Activated CD4-positive, alpha-beta T cell treated with anti-CD3 and anti-CD28 coated beads, Interleukin-2, amount 10 ng/mL, durations not matched to agents 24 days and 14 days (primary cell): ENCODE measurements around the gene PCDHGA6. TPM values are rescaled to one million over a fixed set of nuclear protein-coding genes. Genes with fewer than 3 reads are reported as not detected.

Experiments
- total RNA-seq: library from RNA; stranded (reverse); gene quantifications from 2 replicates; pipeline ENCODE4 v1.2.3, GENCODE V29; 2022

PCDHGA6 gene
- total RNA-seq, 1 donor from 2014 or later: 0.54 TPM

Other genes with a start within 250 kb of the PCDHGA6 start
- not detected in 2 replicates for gene PCDHB5, start 238.7 kb upstream of the PCDHGA6 start, total RNA-seq
- gene PCDHB6, start 223.8 kb upstream of the PCDHGA6 start, total RNA-seq: not detected in 2 replicates
- not detected in 2 replicates for gene PCDHB7, start 201.2 kb upstream of the PCDHGA6 start, total RNA-seq
- not detected in 2 replicates for gene PCDHB8, start 196.1 kb upstream of the PCDHGA6 start, total RNA-seq
- gene PCDHB16, start 191.5 kb upstream of the PCDHGA6 start, total RNA-seq: not detected in 2 replicates
- not detected in 2 replicates for gene PCDHB9, start 186.7 kb upstream of the PCDHGA6 start, total RNA-seq
- not detected in 2 replicates for gene PCDHB10, start 181.5 kb upstream of the PCDHGA6 start, total RNA-seq
- gene PCDHB11, start 174.3 kb upstream of the PCDHGA6 start, total RNA-seq: not detected in 2 replicates
- not detected in 2 replicates for gene PCDHB12, start 165.2 kb upstream of the PCDHGA6 start, total RNA-seq
- gene PCDHB13, start 160.0 kb upstream of the PCDHGA6 start, total RNA-seq: 0.05 TPM in 1 of 2 replicates, not detected in the other
- gene PCDHB14, start 150.5 kb upstream of the PCDHGA6 start, total RNA-seq: not detected in 2 replicates
- gene PCDHB15, start 128.5 kb upstream of the PCDHGA6 start, total RNA-seq: not detected in 2 replicates
- 0.14 and 0.23 TPM in 2 replicates for gene SLC25A2, start 69.8 kb upstream of the PCDHGA6 start, total RNA-seq
- gene TAF7, start 53.1 kb upstream of the PCDHGA6 start, total RNA-seq: 71.5 and 75.0 TPM in 2 replicates
- 0.07 and 0.09 TPM in 2 replicates for gene PCDHGA1, start 43.4 kb upstream of the PCDHGA6 start, total RNA-seq
- 0.07 and 0.12 TPM in 2 replicates for gene PCDHGA2, start 35.1 kb upstream of the PCDHGA6 start, total RNA-seq
- gene PCDHGA3, start 30.1 kb upstream of the PCDHGA6 start, total RNA-seq: 0.14 and 0.19 TPM in 2 replicates
- gene PCDHGB1, start 23.8 kb upstream of the PCDHGA6 start, total RNA-seq: 0.14 and 0.19 TPM in 2 replicates
- gene PCDHGA4, start 18.9 kb upstream of the PCDHGA6 start, total RNA-seq: 0.33 and 0.37 TPM in 2 replicates
- gene PCDHGB2, start 13.9 kb upstream of the PCDHGA6 start, total RNA-seq: 0.63 and 0.97 TPM in 2 replicates
- 0.19 and 0.51 TPM in 2 replicates for gene PCDHGA5, start 9.7 kb upstream of the PCDHGA6 start, total RNA-seq
- gene PCDHGB3, start 3.6 kb upstream of the PCDHGA6 start, total RNA-seq: 0.40 and 0.49 TPM in 2 replicates
- gene PCDHGA7, start 8.9 kb downstream of the PCDHGA6 start, total RNA-seq: 0.05 and 0.23 TPM in 2 replicates
- 0.21 TPM in 2 replicates for gene PCDHGB4, start 13.8 kb downstream of the PCDHGA6 start, total RNA-seq
- gene PCDHGA8, start 18.7 kb downstream of the PCDHGA6 start, total RNA-seq: 0.02 and 0.09 TPM in 2 replicates
- 0.43 and 0.47 TPM in 2 replicates for gene PCDHGB5, start 24.1 kb downstream of the PCDHGA6 start, total RNA-seq
- gene PCDHGA9, start 28.9 kb downstream of the PCDHGA6 start, total RNA-seq: 0.33 and 0.44 TPM in 2 replicates
- gene PCDHGB6, start 34.1 kb downstream of the PCDHGA6 start, total RNA-seq: 0.09 and 0.14 TPM in 2 replicates
- 0.07 and 0.21 TPM in 2 replicates for gene PCDHGA10, start 39.1 kb downstream of the PCDHGA6 start, total RNA-seq
- gene PCDHGB7, start 43.8 kb downstream of the PCDHGA6 start, total RNA-seq: 0.12 and 0.17 TPM in 2 replicates
- 0.23 and 0.31 TPM in 2 replicates for gene PCDHGA11, start 47.2 kb downstream of the PCDHGA6 start, total RNA-seq
- 0.12 and 0.16 TPM in 2 replicates for gene PCDHGA12, start 56.6 kb downstream of the PCDHGA6 start, total RNA-seq
- 0.24 and 0.58 TPM in 2 replicates for gene PCDHGC3, start 102.1 kb downstream of the PCDHGA6 start, total RNA-seq
- gene PCDHGC4, start 111.1 kb downstream of the PCDHGA6 start, total RNA-seq: not detected in 2 replicates
- not detected in 2 replicates for gene PCDHGC5, start 115.2 kb downstream of the PCDHGA6 start, total RNA-seq
- gene DIAPH1, start 245.1 kb downstream of the PCDHGA6 start, total RNA-seq: 225 and 232 TPM in 2 replicates